Neural cell (in vitro differentiated cells): Measurements from ENCODE around the gene CD226.
"Not testable (repeated sequence)": the region's sequence is repeated elsewhere in the genome, so short reads cannot be mapped to it uniquely, and the experiment has no call there.

Source experiments
- CTCF ChIP-seq: fragments of 450-650 bp; IDR thresholded peaks from 2 replicates; pipeline ENCODE4 v1.5.1; 2014; ENCODE audit warnings: antibody characterized with exemption, mild to moderate bottlenecking, moderate library complexity; ENCODE audit not compliant: poor library complexity, severe bottlenecking
- EP300 ChIP-seq: fragments of 450-650 bp; conservative IDR thresholded peaks from 2 replicates; pipeline ENCODE4 v1.6.1; 2014; ENCODE audit warnings: antibody characterized with exemption, mild to moderate bottlenecking, moderate library complexity; ENCODE audit not compliant: poor library complexity, severe bottlenecking
- EZH2 ChIP-seq: fragments of 200-600, 300-800 bp; shearing (Covaris generic), sonication (generic); IDR thresholded peaks from 2 replicates; pipeline ENCODE4 v1.6.1; 2014; ENCODE audit warnings: antibody characterized with exemption, low read length, borderline replicate concordance, mild to moderate bottlenecking; ENCODE audit not compliant: insufficient read depth, poor library complexity, severe bottlenecking
- MXI1 ChIP-seq: fragments of 450-650 bp; conservative IDR thresholded peaks from 2 replicates; pipeline ENCODE4 v1.6.1; 2014; ENCODE audit warnings: antibody characterized with exemption, mild to moderate bottlenecking; ENCODE audit not compliant: poor library complexity, severe bottlenecking
- POLR2AphosphoS5 ChIP-seq: IDR thresholded peaks from 2 replicates; pipeline ENCODE4 v1.6.1; 2012
- RAD21 ChIP-seq: fragments of 450-650 bp; conservative IDR thresholded peaks from 2 replicates; pipeline ENCODE4 v1.6.1; 2014; ENCODE audit warnings: antibody characterized with exemption, mild to moderate bottlenecking, moderate library complexity
- REST ChIP-seq: IDR thresholded peaks from 2 replicates; pipeline ENCODE4 v1.6.1; 2012; ENCODE audit warnings: borderline replicate concordance

- TF ChIP-seq CTCF, EZH2, EP300, POLR2AphosphoS5, MXI1, RAD21, REST: not testable (repeated sequence)
Observed at GRCh38 chr18:69864802-69865201, 82.9 kb downstream of the CD226 start.
